C4-2B (cell line): Measurements from ENCODE around the gene GJC2.

Source experiments
- CTCF ChIP-seq: fragments of 450-650 bp; conservative IDR thresholded peaks from 2 replicates; pipeline ENCODE4 v1.5.1; 2017; ENCODE audit warnings: mild to moderate bottlenecking
- ZFX ChIP-seq: fragments of 450-650 bp; IDR thresholded peaks from 2 replicates; pipeline ENCODE4 v1.6.1; 2017

GRCh38 chr1:228152918-228153258 is 3.2 kb downstream of the GJC2 start:
- no peak for TF ChIP-seq CTCF
- no peak for TF ChIP-seq ZFX
